ENCODE measurements around the gene NPTX1.

DNA sequence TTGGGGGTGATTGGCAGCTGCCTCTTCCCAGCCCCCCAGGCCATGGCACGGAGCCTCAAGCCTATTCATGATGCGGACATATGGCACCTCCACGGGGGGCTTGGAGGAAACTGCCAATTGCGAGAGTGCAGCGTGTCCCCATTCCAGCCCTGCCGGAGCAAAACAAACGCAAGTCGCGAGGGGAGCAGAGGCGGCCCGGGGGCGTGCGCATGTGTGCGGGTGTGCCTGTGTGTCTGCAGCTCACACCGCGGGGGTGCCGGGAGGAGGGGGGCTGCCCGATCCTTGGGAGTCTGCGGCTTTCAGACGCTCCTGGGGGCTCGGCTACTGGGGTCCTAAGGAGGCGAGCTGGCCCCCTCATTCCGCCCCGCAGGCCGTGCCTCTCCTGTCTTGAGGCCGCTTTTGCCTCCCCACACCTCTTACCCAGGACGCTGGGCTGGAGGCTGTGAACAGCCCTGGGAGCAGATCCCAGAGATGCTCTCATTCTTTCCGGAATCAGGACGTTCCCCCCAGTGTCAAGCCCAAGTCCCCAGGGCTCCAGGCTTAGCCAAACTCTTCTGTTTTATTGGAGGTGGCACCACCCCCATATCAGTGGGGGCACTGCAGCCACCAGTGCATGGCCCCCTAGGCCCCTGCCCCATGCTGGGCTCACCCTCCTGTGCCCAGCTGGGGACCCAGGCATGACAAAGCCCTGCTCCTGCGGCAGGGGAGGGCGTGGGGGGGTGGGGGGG lies 32.3 kb downstream of the NPTX1 start:
- no peak for TF ChIP-seq SUZ12 (IDR thresholded peaks at IDR 0.05)
- TF ChIP-seq BHLHE40 (IDR thresholded peaks at IDR 0.05; ENCODE audit: borderline replicate concordance), result no peak
- TF ChIP-seq FOXA1 (IDR thresholded peaks at IDR 0.05), result no peak
- TF ChIP-seq FOXM1 (IDR thresholded peaks at IDR 0.05; ENCODE audit: borderline replicate concordance), result no peak
- TF ChIP-seq FOXK2 (IDR thresholded peaks at IDR 0.05), result no peak
- TF ChIP-seq SP1 (IDR thresholded peaks at IDR 0.05), result no peak
- no peak for TF ChIP-seq ELF4 (IDR thresholded peaks at IDR 0.05)
- TF ChIP-seq ZNF384 (IDR thresholded peaks at IDR 0.05), result no peak
- no peak for TF ChIP-seq HDGF (IDR thresholded peaks at IDR 0.05; ENCODE audit: borderline replicate concordance)
- no peak for TF ChIP-seq TARDBP (IDR thresholded peaks at IDR 0.05)
- no peak for TF ChIP-seq CTBP1 (IDR thresholded peaks at IDR 0.05; ENCODE audit: borderline replicate concordance)
- no peak for TF ChIP-seq ARNT (IDR thresholded peaks at IDR 0.05)

Data from HEK293T (cell line).